Left ventricle myocardium superior (tissue), 1 donor: ENCODE data around the gene AKAP9. TPM values are rescaled to one million over a fixed set of nuclear protein-coding genes. Genes with fewer than 3 reads are reported as not detected.
"Not testable (repeated sequence)": the region's sequence is repeated elsewhere in the genome, so short reads cannot be mapped to it uniquely, and the experiment has no call there.

Experiments used
- ATAC-seq: fragments of 200-7000 bp; cut with Tn5 transposase; one replicate; pipeline ENCODE4 v1.9.1; 2020; ENCODE audit warnings: mild to moderate bottlenecking, moderate library complexity
- DNase-seq: peaks from one replicate; pipeline ENCODE4 v3.0.0-alpha.2; 2020
- intact Hi-C: fragments of 100-400 bp; cut with micrococcal nuclease; formaldehyde crosslinking; loops from one replicate; pipeline ENCODE4 v1.11.0; 2022
- total RNA-seq: library from RNA; stranded (reverse); fragmentation: NEBNext Ultra II Directional; extraction: Animal tissue kit (Norgen Biotek cat#: 25700); gene quantifications from one replicate; pipeline ENCODE4 v1.2.1, GENCODE V29; 2021
- donor health status: DM: no; HTN: yes; CAD: no; lungs with severe emphysema.

The AKAP9 gene
- total RNA-seq, 1 donor from 2014 or later = 55.2 TPM

DNA sequence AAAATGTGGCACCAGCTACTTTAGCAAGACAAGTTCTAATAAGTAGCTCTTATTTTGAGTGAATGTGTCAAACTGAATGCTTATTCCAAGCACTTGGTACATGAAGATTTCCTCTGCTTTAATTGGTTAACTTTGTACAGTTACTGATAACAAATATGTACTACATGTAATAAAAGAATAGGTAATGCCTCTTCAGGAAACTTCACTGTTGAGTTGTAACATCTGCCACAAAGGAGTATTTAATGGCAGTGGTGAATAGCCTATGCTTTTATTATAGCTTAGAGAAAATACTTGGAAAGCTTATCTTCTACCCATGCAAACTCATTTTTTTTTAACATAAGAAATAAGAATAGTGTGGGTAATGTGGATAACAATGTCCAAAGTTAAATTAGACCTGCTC is 111.0 kb downstream of the AKAP9 start:
- intact Hi-C loops = no loop called here

DNA sequence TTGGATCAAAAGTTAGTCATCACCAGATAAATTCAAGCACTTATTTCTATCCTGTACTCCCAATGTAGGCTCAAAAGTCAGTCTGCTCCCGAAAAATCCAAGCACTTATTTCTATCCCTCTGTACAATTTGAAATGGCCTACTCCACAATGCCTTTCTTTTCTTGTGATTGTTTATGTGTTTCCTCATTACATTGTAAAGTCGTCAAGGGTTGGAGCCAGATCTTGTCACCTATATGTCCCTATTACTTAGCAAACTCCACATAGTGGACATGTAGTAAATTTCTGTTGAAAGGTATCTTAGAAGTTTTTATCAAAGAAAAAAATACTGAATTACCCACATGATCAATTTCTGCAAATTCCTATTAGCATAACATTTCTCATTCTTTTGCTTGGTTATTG is 111.5 kb downstream of the AKAP9 start:
- DNase-seq (no peak), ATAC-seq (no peak)
- intact Hi-C loops = no loop called here

More for the DNA sequence above, 111.0 kb downstream of the AKAP9 start:
- DNase-seq = no peak
- ATAC-seq = no peak

DNA sequence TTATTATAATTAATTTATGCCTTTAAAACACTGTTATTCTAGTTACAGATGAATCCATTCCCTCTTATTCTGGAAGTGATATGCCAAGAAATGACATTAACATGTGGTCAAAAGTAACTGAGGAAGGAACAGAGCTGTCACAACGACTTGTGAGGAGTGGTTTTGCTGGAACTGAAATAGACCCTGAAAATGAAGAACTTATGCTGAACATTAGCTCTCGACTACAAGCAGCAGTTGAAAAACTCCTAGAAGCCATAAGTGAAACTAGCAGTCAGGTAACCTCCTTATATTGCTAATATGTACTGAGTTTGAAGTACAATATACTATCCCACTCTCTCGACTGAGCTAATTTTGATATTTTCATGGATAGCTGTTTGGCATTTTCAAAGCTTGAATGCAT is 112.0 kb downstream of the AKAP9 start:
- ATAC-seq (no peak), DNase-seq (no peak)
- intact Hi-C loops = no loop called here

DNA sequence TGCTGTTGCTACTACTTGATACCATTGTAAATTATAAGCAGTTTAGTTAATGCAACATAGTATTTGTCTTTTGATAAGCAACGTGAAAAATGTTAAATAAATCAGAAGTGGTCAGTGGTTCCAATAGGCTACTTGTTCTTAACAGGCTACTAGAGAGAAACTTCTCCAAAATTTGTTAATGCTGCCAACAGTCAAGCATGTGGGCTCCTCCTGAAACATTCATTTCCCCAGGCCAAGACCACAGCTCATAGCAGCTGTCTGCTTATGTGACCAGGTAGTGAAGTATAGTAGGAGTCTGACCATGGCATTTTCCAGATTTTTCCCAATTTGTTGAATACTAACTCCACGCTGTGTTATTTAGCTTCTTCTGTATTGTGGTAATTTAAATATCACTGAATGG is 112.7 kb downstream of the AKAP9 start:
- ATAC-seq = no peak

DNA sequence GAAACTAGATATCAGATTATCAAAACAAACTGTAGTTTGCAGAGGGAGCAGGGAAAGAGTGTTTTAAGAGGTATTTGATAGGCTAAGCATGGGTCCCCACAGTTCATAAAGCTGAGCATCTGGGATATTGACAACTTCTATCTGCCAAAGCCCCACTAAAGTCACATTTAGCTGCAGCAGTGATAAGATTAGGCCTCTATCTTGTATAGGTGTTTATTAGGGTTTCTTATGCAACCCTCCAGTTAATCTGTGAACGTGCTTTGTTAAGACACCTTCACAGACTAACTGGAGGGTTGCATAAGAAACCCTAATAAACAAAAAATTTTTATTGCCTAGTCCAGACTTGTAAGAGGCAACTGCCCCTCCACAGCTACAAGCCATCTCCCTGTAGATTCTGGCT is 115.6 kb downstream of the AKAP9 start:
- no peak for ATAC-seq
- intact Hi-C loops = no loop called here
- no peak for DNase-seq

More for the DNA sequence above, 112.7 kb downstream of the AKAP9 start:
- intact Hi-C loops = no loop called here
- DNase-seq = no peak

DNA sequence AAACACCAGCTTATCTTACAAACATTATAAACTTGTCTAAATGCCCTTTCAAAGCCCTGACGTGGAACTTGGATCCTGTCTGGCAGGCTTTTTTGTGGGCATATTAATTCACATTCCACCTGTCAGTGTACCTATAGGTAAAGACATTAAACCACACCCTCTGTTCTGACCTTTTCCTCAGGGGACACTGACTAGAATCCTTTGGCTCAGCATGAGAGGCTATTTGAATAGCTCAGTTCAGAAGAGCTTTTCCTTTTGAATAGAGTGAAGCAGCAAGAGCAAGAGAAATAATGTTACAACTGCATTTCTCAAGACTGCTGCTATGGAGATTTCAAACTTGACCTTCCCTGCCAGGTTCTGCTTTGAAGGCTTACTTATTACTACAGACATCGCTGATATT is 116.7 kb downstream of the AKAP9 start:
- intact Hi-C loops = no loop called here
- ATAC-seq (peak; percentile 69), DNase-seq (no peak)

DNA sequence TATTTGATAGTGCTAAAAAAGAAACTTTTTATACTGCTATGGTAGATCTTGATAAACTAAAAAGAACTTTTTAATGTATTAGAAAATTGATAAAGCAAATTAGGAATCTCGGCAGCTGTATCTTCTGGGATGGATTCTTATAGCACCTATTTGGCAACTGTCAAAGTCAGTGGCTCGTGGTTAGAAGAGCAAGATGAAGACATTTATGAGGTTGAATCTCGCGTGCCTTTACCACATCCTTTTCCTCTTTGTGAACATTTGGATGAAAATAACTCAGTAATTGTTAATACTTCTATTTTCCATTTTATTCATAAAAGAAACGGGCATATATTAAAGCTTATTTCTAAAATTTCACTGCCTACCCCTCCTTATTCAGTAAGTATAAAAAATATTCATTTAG is 117.4 kb downstream of the AKAP9 start:
- ATAC-seq (no peak), DNase-seq (no peak)

DNA sequence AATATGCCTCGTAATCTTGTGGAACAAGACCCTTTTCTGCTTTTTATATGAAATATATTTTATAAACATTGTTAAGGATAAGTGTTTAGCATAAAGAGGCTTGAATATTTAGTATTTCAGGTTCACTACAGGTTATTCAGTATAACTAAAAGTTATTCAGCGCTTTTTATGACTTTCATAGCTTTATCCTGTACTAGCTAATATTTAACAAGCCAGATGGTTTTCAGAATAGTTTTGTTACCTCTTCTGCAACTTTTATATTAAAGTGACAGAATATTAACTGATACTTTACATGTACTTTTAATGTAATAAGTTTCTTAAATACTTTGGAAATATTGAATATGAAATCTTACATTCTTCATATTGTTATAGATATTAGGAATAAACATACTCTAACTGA is 118.2 kb downstream of the AKAP9 start:
- DNase-seq = no peak

More for the DNA sequence above, 117.4 kb downstream of the AKAP9 start:
- intact Hi-C loops = no loop called here

DNA sequence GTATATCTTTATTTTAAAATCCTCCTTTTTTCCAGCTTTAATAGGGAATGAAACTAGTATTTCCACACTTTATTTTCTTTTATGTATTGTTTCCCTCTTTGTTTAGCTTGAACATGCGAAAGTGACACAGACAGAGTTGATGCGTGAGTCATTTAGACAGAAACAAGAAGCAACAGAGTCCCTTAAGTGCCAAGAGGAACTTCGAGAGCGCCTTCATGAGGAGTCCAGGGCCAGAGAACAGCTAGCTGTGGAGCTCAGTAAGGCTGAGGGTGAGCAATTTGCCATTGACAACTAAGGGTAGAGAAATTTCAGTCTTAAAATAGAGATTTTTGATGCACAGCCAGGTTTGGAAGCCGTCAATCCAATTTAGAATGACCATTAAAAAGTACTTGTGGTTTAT is 120.5 kb downstream of the AKAP9 start:
- intact Hi-C loops = no loop called here
- ATAC-seq = peak; percentile 66
- no peak for DNase-seq

More for the DNA sequence above, 118.2 kb downstream of the AKAP9 start:
- intact Hi-C loops = no loop called here
- ATAC-seq = no peak

DNA sequence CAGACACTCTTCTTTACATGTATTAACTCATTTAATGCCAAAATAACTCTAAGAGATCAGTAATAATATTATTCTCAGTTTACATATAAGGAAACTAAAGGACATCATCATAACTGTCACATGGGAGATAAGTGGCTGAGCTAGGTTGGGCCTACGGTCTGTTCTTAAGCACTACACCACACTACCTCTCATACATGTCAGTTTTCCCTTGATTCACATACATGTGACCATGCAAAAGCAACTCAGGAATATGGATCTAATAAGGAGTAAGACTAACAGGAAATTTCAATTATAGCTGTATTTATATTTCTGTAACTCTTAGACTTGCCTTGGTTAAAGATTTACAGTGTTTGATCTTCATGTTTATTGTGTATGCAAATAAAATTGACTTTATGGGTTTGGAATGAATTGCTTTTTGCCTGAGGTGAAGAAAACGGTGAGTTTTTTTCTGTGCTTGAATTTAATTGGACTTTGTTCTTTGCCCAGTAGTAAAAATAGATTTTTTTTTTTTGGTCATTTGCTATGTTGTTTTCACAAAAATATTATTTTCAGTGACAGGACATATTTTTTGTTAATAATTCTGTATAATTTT is 123.9 kb downstream of the AKAP9 start:
- DNase-seq (no peak), ATAC-seq (no peak)
- intact Hi-C loops = no loop called here

DNA sequence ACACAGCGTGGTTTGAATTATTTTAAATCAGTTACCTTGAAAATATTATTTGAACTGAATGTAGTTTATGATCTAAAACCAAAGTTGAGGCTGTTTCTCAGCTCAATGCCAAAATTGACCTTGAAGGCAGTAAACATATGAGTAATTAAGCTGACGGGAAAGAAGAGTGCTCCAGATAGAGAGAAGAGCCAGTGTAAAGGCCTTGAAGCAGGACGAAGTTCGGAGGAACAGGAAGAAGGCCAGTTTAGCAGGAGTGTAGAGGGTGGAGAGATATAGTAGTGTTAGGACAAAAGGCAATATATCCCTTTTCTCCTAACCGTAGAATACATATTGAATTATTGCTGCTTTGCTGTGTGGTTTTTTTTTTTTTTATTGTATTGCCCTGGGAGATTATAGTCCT is 130.4 kb downstream of the AKAP9 start:
- DNase-seq = no peak

DNA sequence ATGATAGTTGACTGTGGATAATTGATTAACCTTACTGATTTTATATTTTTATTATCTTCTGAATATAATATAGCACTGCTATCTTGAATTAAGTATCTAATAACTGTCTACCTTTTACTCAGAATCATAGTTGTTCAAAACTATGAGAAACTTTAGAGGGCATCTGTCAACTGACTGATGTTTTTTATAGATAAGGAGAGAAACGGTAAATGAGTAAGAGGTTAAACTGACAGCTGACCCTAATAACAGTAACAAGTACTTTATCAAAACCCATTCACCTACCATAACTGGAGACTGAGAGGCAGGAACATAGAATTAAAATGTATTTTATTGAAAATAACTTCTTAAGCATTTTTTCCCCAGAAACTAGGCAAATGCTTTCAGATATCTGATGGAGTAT is 131.5 kb downstream of the AKAP9 start:
- intact Hi-C loops = no loop called here
- no peak for ATAC-seq
- DNase-seq = no peak

More for the DNA sequence above, 130.4 kb downstream of the AKAP9 start:
- peak; percentile 56 for ATAC-seq
- intact Hi-C loops = no loop called here

DNA sequence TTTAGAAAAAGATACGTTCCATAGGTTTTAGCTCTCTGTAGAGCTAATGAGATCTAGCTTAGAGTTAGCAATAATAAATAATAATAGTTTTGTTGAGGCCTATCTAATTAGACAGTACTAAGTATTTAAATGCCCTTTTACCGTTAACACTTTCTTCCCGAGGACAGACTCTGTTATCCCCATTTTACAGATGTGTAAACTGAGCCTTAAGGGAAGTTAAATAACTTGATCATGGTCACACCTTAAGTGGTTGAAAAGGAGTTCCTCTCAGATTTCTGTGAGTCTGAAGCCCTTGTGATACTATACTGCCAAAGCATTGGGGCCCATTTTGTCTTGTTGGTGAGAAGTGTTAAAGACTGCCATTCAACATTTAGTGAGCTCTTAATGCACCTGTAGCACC is 132.0 kb downstream of the AKAP9 start:
- DNase-seq (no peak), ATAC-seq (no peak)
- intact Hi-C loops = no loop called here

DNA sequence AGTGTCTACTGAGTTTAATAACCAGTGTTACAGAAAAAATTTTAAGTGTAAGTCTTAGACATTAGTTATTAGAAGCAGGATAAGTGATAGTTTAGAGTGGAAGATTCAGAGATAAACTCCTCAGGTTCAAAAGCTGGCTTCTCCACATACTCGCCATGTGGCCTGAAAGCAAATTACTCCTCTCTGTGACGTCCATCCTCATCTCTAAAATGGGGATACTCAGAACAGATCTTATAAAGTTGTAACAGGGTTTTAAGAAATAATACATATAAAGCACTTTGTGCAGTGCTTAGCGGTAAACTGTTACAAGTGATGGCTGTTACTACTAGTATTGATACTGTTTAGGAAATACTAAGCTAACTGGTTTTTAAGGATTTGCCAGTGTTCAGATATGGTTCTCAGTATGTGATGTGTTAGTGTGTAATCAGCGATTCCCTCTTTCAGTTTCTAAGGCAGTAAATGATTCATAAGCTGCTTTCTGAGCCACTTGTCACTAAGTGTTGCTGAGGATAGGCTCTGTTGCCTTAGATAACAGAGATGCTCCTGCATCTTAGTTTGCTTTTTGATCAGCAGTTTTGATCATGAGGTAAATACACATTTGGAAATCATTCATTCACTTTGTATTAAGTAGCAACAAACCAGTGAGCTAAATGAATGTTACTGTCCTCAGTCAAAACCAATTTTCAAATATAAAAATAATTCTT is 134.9 kb downstream of the AKAP9 start:
- ATAC-seq (no peak), DNase-seq (no peak)
- intact Hi-C loops = no loop called here

DNA sequence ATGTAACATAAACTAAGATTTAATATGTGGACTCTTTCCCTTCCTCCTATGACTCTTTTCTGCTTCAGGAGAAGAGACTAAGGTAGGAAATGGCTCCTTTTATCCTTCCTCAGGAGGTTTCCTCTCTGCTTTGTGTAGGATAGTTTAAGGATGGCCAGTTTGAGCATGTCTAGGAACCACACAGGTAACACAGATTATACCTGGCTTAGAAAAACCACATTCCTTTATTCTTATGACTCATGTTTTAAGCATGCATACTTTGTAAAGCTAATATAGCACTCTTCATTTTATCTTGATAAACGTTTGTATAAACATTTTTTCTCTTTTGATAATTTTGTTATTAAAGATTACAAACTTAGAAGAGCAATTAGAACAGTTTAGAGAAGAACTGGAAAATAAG is 135.8 kb downstream of the AKAP9 start:
- DNase-seq = no peak
- intact Hi-C loops = no loop called here
- ATAC-seq = no peak

DNA sequence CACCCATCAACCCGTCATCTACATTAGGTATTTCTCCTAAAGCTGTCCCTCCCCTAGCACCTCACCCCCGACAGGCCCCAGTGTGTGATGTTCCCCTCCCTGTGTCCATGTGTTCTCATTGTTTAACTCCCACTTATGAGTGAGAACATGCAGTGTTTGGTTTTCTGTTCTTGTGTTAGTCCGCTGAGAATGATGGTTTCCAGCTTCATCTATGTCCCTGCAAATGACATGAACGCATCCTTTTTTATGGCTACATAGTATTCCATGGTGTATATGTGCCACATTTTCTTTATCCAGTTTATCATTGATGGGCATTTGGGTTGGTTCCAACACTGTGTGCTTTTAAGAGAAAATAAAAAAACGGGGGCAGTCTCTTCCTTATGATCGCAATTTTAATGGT is 143.3 kb downstream of the AKAP9 start:
- intact Hi-C loops = loop anchor here (10.0 kb wide), 1 partner anchor 131 kb away; no protein-coding TSS in a partner anchor
- not testable (repeated sequence) for ATAC-seq, DNase-seq

DNA sequence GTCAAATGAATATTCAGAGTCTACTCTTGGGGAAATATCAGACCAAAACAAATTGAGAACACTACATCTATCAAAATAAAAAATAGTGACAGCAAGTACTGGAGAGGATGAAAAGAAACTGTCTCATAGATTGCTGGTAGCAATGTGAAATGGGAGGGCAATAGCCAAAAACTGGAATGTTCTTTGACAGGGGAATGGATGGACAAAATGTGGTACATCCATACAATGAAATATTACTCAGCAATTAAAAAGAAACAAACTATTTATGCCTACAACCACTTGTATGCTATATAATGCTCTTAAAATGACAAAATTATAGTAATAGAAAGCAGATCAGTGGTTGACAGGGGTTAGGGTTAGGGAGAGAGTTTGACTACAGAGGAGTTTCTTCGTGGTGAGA is 147.6 kb downstream of the AKAP9 start:
- ATAC-seq = no peak
- DNase-seq = no peak
- intact Hi-C loops = loop anchor here (10.0 kb wide), 1 partner anchor 127 kb away; no protein-coding TSS in a partner anchor

DNA sequence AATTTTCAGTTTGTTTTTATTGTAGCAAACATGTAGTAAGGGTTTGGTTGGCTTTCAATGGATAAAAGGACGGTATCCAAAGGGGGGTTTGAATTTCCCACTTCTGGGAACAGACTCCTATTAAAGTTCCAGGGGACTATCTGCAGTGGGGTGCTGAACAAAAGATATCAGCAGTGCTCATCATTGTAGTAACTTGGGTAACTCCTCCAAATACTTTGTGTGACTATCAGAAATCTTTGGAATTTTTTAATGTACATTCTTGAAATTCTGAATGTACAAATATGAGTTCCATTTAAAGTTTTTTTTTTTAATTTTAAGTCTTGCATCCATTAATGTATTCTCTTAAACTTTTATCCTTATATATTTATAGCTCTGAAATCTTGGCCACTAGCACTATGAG is 151.5 kb downstream of the AKAP9 start:
- intact Hi-C loops = no loop called here
- ATAC-seq (no peak), DNase-seq (no peak)

DNA sequence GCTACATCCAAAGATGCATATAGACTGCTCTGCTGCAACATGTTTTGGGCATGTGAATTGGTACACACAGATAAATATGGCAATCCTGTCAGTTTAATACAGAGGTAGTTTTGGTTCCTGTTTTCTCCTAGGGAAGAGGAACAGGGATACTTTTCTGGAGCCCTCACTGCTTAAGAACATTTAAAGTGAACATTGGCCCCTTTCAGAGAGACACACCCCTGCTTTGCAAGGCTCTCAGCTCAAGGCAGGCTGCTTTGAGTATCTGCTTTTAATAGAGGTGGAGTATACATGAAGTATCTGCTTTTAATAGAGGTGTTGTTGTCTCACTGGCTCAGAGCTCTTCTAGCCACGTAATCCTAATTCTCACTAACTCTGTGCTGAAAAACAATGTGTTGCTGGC is 154.7 kb downstream of the AKAP9 start:
- ATAC-seq (no peak), DNase-seq (no peak)
- intact Hi-C loops = no loop called here

DNA sequence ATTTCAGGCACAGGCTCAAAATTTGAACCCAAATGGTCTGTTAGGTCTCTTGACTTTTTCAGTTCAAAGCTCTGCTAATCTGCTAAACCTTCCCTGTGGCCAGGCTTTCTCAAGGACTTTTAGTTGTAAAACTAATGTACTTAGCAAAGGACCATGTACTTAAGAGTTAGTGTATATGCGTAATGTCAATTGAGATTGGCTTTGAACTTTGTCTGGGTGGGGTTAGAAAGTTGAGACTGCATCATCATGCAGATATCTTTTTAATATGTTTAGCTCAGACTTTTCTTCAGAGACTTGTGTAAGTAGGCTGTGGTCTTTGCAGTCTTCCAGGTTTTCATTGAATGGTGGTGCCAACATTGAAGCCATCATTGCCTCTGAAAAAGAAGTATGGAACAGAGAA is 159.9 kb downstream of the AKAP9 start:
- no peak for ATAC-seq
- intact Hi-C loops = no loop called here
- DNase-seq = no peak

DNA sequence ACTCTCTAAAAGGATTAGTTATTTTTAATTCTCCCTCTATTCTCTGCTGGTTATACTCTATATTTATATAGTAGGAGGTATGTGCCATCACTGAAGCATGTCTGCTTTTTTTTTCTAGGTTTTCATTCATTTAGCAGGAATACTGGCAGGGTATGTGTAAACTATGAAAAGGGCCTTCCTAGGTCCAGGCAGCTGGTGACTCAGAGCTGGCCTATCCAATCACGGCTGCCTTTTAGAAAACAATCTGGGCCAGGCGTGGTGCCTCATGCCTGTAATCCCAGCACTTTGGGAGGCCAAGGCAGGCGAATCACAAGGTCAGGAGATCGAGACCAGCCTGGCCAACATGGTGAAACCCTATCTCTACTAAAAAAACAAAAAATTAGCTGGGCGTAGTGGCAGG is 162.2 kb downstream of the AKAP9 start:
- intact Hi-C loops, ATAC-seq, DNase-seq: not testable (repeated sequence)
